Neuronal stem cell (in vitro differentiated cells): ENCODE data around the gene TLE1.
A peak's percentile ranks its signal among the peaks of the same experiment; 100 is the strongest.

Experiments used
- DNase-seq: peaks from one replicate; pipeline ENCODE4 v3.0.0-alpha.2; 2013; ENCODE audit warnings: low spot score
- H2AFZ ChIP-seq: one replicate; pipeline ENCODE4 v1.6.1; 2013; ENCODE audit warnings: mild to moderate bottlenecking, low read length, inconsistent platforms
- H2AK5ac ChIP-seq: 2 replicates; pipeline ENCODE4 v1.6.1; 2013; ENCODE audit warnings: low read depth, mild to moderate bottlenecking, inconsistent platforms, low read length, moderate library complexity, mixed read lengths
- H2BK120ac ChIP-seq: 2 replicates; pipeline ENCODE4 v1.6.1; 2013; ENCODE audit warnings: low read depth, mild to moderate bottlenecking, inconsistent platforms, low read length, moderate library complexity, mixed read lengths
- H2BK12ac ChIP-seq: one replicate; pipeline ENCODE4 v1.6.1; 2013; ENCODE audit warnings: low read length, inconsistent platforms
- H2BK15ac ChIP-seq: 2 replicates; pipeline ENCODE4 v1.6.1; 2013; ENCODE audit warnings: mild to moderate bottlenecking, low read length, inconsistent platforms, mixed read lengths
- H2BK5ac ChIP-seq: one replicate; pipeline ENCODE4 v1.6.1; 2013; ENCODE audit warnings: inconsistent platforms, mild to moderate bottlenecking, low read length, moderate library complexity
- H3K14ac ChIP-seq: one replicate; pipeline ENCODE4 v1.6.1; 2013; ENCODE audit warnings: low read length, inconsistent platforms
- H3K18ac ChIP-seq: 2 replicates; pipeline ENCODE4 v1.6.1; 2013; ENCODE audit warnings: low read length, inconsistent platforms
- H3K23ac ChIP-seq: 2 replicates; pipeline ENCODE4 v1.6.1; 2013; ENCODE audit warnings: low read depth, mild to moderate bottlenecking, mixed read lengths, low read length, inconsistent platforms; ENCODE audit not compliant: poor library complexity
- H3K27ac ChIP-seq: replicated peaks from 3 replicates; pipeline ENCODE4 v1.5.1; 2013; ENCODE audit warnings: low read length, inconsistent platforms
- H3K27me3 ChIP-seq, 3 experiments: 2 replicates each; pipeline ENCODE4 v1.6.1; 2013; ENCODE audit warnings: low read length in 3 of 3, mild to moderate bottlenecking in 2 of 3, inconsistent platforms in 1 of 3, low read depth in 1 of 3, mixed read lengths in 1 of 3, moderate library complexity in 1 of 3; ENCODE audit not compliant: control insufficient read depth in 3 of 3, insufficient read depth in 3 of 3
- H3K36me3 ChIP-seq, 2 donors: replicated peaks in 1 of 2; 2 replicates each; pipeline ENCODE4 v1.6.1; 2013; ENCODE audit warnings: low read length in 2 of 2; ENCODE audit not compliant: control insufficient read depth in 2 of 2, insufficient read depth in 2 of 2
- H3K4ac ChIP-seq: 2 replicates; pipeline ENCODE4 v1.6.1; 2013; ENCODE audit warnings: inconsistent platforms, mild to moderate bottlenecking, low read length, moderate library complexity
- H3K4me1 ChIP-seq, 2 donors: 1 replicate in 1 of 2; 2 replicates in 1 of 2; pipeline ENCODE4 v1.6.1; 2013; ENCODE audit warnings: low read length in 2 of 2, low read depth in 1 of 2; ENCODE audit not compliant: control insufficient read depth in 2 of 2, insufficient read depth in 1 of 2
- H3K4me2 ChIP-seq: one replicate; pipeline ENCODE4 v1.6.1; 2013; ENCODE audit warnings: mild to moderate bottlenecking, low read length, inconsistent platforms; ENCODE audit not compliant: insufficient read depth, poor library complexity, severe bottlenecking
- H3K4me3 ChIP-seq, 2 donors: 2 replicates each; pipeline ENCODE4 v1.5.1; 2013; ENCODE audit warnings: low read length in 2 of 2, mild to moderate bottlenecking in 2 of 2, inconsistent platforms in 1 of 2, moderate library complexity in 1 of 2
- H3K79me1 ChIP-seq: one replicate; pipeline ENCODE4 v1.6.1; 2013; ENCODE audit warnings: low read depth, mild to moderate bottlenecking, inconsistent platforms, low read length, moderate library complexity
- H3K9ac ChIP-seq: one replicate; pipeline ENCODE4 v1.6.1; 2013; ENCODE audit warnings: mild to moderate bottlenecking, low read depth, low read length, inconsistent platforms; ENCODE audit not compliant: poor library complexity
- H3K9me3 ChIP-seq, 2 donors: replicated peaks in 1 of 2; 2 replicates each; pipeline versions ENCODE3 to v1.6.1; 2013; ENCODE audit warnings: low read length in 2 of 2, mild to moderate bottlenecking in 2 of 2, inconsistent platforms in 1 of 2, low read depth in 1 of 2, mixed read lengths in 1 of 2, moderate library complexity in 1 of 2; ENCODE audit not compliant: control insufficient read depth in 2 of 2, insufficient read depth in 1 of 2
- H4K8ac ChIP-seq: one replicate; pipeline ENCODE4 v1.6.1; 2013; ENCODE audit warnings: low read depth, mild to moderate bottlenecking, inconsistent platforms, low read length, moderate library complexity
- H4K91ac ChIP-seq: one replicate; pipeline ENCODE4 v1.6.1; 2013; ENCODE audit warnings: low read length, low read depth, mild to moderate bottlenecking, inconsistent platforms; ENCODE audit not compliant: poor library complexity
- WGBS, 2 donors: extraction: QIAGEN DNeasy Blood & Tissue Kit; methylation state at CpG; one replicate each; pipeline ENCODE4 v1.1.7; 2013; ENCODE audit warnings: missing lambda C conversion rate in 2 of 2, mixed read lengths in 1 of 2; ENCODE audit not compliant: insufficient read length in 2 of 2, insufficient replicate concordance in 1 of 2; ENCODE audit errors: extremely low coverage in 2 of 2; 5-methylcytosine and 5-hydroxymethylcytosine counted together

Gene TLE1

DNA sequence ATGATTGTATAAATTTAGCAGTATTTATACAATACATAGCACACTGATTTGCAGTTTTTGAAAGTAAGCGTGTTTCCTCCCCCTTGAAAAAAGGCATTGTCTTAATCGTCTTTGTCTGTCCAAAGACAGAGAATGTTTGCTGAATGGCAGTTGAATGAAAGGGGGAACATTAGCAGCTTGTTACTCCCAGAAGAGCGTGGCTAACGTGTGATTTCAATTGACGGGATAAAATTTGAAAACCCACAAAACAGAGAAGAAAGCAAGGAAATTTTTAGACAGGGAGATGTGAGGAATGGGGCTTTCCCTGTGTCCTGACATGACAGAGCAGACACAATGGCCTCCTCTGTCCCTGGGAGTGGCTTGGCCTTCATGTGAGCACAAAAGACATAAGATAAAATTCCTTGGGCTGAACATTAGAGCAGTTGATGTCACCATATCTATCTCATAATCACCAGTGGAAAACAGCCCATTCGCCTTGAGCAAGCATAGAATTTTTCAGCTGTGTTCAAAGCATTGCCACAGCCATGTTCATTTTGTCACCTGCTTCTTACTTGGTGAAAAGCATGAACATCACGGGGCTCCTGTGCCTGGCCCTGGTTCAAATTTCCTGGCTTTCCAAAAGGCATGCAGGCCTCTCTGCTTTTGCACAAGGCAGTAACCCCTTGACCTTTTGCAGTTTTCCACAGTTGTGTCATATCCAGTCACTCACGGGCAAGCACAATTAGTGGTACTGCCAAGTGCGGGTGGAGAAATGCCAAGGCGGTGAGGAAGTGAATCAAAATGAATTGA is 126.9 kb downstream of the TLE1 start:
- Histone ChIP-seq H3K9ac (no peak overlapping the region), H2BK5ac (no peak overlapping the region), H3K23ac (no peak overlapping the region), H3K4me2 (no peak overlapping the region), H2BK12ac (no peak overlapping the region), H3K79me1 (no peaks in the 10 kb centered on the region), H3K27me3 (peaks cover 0 to 3% (median 0%) of the 10 kb centered on the region in 3 experiments), H2AK5ac (no peak overlapping the region), H3K4ac (no peak overlapping the region), H3K4me1 (peaks cover 15 to 20% of the 10 kb centered on the region in 2 donors), H2BK15ac (no peak overlapping the region), H3K27ac (peak overlapping the region; percentile 30), H3K14ac (no peak overlapping the region), H3K4me3 (no peak overlapping the region), H3K18ac (no peak overlapping the region), H2AFZ (peak overlapping the region; percentile 64), H3K36me3 (no peaks in the 10 kb centered on the region), H4K91ac (no peak overlapping the region), H3K9me3 (no peaks in the 10 kb centered on the region), H4K8ac (no peak overlapping the region), H2BK120ac (no peak overlapping the region)
- DNase-seq = no peak
- no CpG with 5 or more reads among the region's 10 CpGs for WGBS, 2 donors

GRCh38 chr9:81560851-81561732 is 128.3 kb downstream of the TLE1 start:
- no peak overlapping the region for H2AFZ ChIP-seq
- DNase-seq = no peak
- H2BK12ac ChIP-seq = no peak overlapping the region
- H3K4me3 ChIP-seq = no peak overlapping the region
- no peaks in the 10 kb centered on the region for H3K9me3 ChIP-seq
- H2AK5ac ChIP-seq = no peak overlapping the region
- no peak overlapping the region for H3K23ac ChIP-seq
- no CpG with 5 or more reads among the region's 13 CpGs for WGBS, 2 donors
- H3K14ac ChIP-seq = no peak overlapping the region
- no peak overlapping the region for H3K4ac ChIP-seq
- H2BK120ac ChIP-seq = no peak overlapping the region
- no peak overlapping the region for H4K91ac ChIP-seq
- peaks cover 0 to 3% (median 0%) of the 10 kb centered on the region in 3 experiments for H3K27me3 ChIP-seq
- no peaks in the 10 kb centered on the region for H3K79me1 ChIP-seq
- H3K4me1 ChIP-seq = peaks cover 13 to 20% of the 10 kb centered on the region in 2 donors
- H3K9ac ChIP-seq = no peak overlapping the region
- H3K27ac ChIP-seq = no peak overlapping the region
- H2BK15ac ChIP-seq = no peak overlapping the region
- no peak overlapping the region for H3K18ac ChIP-seq
- H2BK5ac ChIP-seq = no peak overlapping the region
- H3K36me3 ChIP-seq = no peaks in the 10 kb centered on the region
- no peak overlapping the region for H4K8ac ChIP-seq
- H3K4me2 ChIP-seq = no peak overlapping the region

DNA sequence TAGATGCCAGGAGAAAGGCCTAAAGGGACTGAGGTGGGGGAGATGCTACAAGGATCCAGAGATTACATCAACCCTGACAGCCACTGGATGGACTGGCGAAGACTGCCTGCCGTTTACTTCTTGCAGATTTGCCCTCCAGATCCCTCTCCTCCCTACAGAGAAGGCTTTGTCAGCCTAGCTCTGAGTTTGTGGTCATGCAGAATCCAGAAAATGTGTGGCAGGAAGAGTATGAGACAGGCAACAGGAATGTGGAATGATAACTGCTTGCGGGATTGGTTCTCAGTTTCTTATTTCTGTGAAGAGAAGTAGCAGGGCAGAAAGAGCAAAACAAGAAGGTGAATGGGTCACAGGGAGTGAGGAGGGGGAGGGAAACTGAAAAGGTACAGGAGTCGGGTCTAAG is 129.6 kb downstream of the TLE1 start:
- H3K4ac ChIP-seq = no peak overlapping the region
- no peak overlapping the region for H3K9ac ChIP-seq
- H2AFZ ChIP-seq = peak overlapping the region; percentile 35
- no peak overlapping the region for H4K8ac ChIP-seq
- no peak overlapping the region for H2BK12ac ChIP-seq
- H3K79me1 ChIP-seq = no peaks in the 10 kb centered on the region
- H3K27ac ChIP-seq = no peak overlapping the region
- H2BK15ac ChIP-seq = no peak overlapping the region
- DNase-seq = no peak
- no peak overlapping the region for H2BK5ac ChIP-seq
- H2AK5ac ChIP-seq = no peak overlapping the region
- peaks cover 0 to 3% (median 0%) of the 10 kb centered on the region in 3 experiments for H3K27me3 ChIP-seq
- no CpG with 5 or more reads among the region's 4 CpGs for WGBS, 2 donors
- H3K4me1 ChIP-seq = peaks cover 13 to 20% of the 10 kb centered on the region in 2 donors
- no peak overlapping the region for H3K14ac ChIP-seq
- no peak overlapping the region for H3K4me2 ChIP-seq
- H3K18ac ChIP-seq = no peak overlapping the region
- H3K9me3 ChIP-seq = no peaks in the 10 kb centered on the region
- H3K36me3 ChIP-seq = no peaks in the 10 kb centered on the region
- no peak overlapping the region for H2BK120ac ChIP-seq
- no peak overlapping the region for H3K4me3 ChIP-seq
- H4K91ac ChIP-seq = no peak overlapping the region
- H3K23ac ChIP-seq = no peak overlapping the region

GRCh38 chr9:81559197-81559596 is 130.2 kb downstream of the TLE1 start:
- no peak overlapping the region for H2BK15ac ChIP-seq
- no peak overlapping the region for H2BK120ac ChIP-seq
- no CpG with 5 or more reads among the region's 4 CpGs for WGBS, 2 donors
- no peak overlapping the region for H3K4me3 ChIP-seq
- H3K79me1 ChIP-seq = no peaks in the 10 kb centered on the region
- no peak overlapping the region for H3K23ac ChIP-seq
- no peak overlapping the region for H4K91ac ChIP-seq
- no peak overlapping the region for H2AFZ ChIP-seq
- H3K27me3 ChIP-seq = peaks cover 0 to 3% (median 0%) of the 10 kb centered on the region in 3 experiments
- H2BK5ac ChIP-seq = no peak overlapping the region
- H3K14ac ChIP-seq = no peak overlapping the region
- H3K9me3 ChIP-seq = no peaks in the 10 kb centered on the region
- H3K4me1 ChIP-seq = peaks cover 11 to 20% of the 10 kb centered on the region in 2 donors
- H2BK12ac ChIP-seq = no peak overlapping the region
- H3K27ac ChIP-seq = no peak overlapping the region
- no peak overlapping the region for H3K18ac ChIP-seq
- H4K8ac ChIP-seq = no peak overlapping the region
- no peak overlapping the region for H3K4ac ChIP-seq
- no peak overlapping the region for H3K4me2 ChIP-seq
- DNase-seq = no peak
- H3K36me3 ChIP-seq = no peaks in the 10 kb centered on the region
- no peak overlapping the region for H3K9ac ChIP-seq
- no peak overlapping the region for H2AK5ac ChIP-seq
